ENCODE results near the gene TXNRD3.
A peak's percentile ranks its signal among the peaks of the same experiment; 100 is the strongest.

Gene TXNRD3

GRCh38 chr3:126654571-126655383 lies at the start of gene TXNRD3:
TXNRD3 (minus strand) TSS chr3:126655124.
- DNase-seq = peak; percentile 29

- DNase-seq = peak; percentile 89
Measured at GRCh38 chr3:126703512-126704493, 48.9 kb upstream of the TXNRD3 start, which contains the start of gene CHCHD6. CHCHD6 (plus strand) TSS chr3:126704240; CDS start chr3:126704313, 73 bp downstream.

GRCh38 chr3:126699011-126699410 lies 44.1 kb upstream of the TXNRD3 start:
- DNase-seq = no peak

DNA sequence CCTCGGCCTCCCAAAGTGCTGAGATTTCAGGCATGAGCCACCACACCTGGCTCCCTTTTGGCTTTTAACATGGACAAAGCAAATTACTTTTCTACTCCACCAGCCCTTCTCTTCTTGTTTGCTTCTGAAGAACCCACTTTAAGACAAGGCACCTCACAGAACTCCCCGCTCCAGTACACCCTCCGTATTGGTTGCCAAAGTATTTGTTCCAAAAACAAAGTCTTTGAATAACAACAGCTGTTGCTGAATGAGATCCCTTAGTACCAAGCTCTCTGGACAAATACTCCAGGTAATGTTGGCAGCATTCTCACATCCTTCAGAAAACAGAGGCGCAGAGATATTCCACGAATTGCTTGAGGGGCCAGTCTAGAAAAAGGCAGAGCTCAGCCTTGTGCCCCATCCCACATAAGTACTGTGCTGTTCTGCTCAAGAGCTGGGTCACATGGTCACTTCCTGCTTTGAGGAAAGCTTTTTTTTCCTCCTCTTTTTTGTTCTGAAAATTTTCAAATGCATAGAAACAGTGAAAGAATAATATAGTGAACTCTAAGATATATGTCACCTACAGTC lies 41.9 kb upstream of the TXNRD3 start:
- DNase-seq = no peak

- no peak for DNase-seq
Measured at GRCh38 chr3:126693921-126694320, 39.0 kb upstream of the TXNRD3 start.

- no peak for DNase-seq
Measured at GRCh38 chr3:126692858-126693257, 37.9 kb upstream of the TXNRD3 start.

- DNase-seq = no peak
Measured at GRCh38 chr3:126691765-126692164, 36.8 kb upstream of the TXNRD3 start.

- no peak for DNase-seq
Measured at GRCh38 chr3:126685493-126685892, 30.6 kb upstream of the TXNRD3 start.

DNA sequence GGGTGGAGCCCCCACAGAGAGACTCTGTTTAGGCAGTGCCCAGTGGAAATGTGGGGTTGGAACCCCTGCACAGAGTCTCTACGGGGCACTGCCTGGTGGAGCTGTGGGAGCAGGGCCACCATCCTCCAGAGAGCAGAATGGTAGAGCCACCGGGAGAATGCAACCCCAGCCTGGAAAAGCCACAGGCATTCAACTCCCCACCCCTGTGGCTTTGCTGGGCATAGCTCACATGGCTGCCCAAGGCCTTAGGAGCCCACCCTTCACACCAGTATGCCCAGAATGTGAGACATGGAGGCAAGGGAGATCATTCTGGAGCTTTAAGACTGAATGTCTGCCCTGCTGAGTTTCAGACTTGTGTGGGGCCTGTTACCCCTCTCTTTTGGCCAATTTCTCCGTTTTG lies 30.1 kb upstream of the TXNRD3 start:
- no peak for DNase-seq

- no peak for DNase-seq
Measured at GRCh38 chr3:126684218-126684751, 29.4 kb upstream of the TXNRD3 start.

DNA sequence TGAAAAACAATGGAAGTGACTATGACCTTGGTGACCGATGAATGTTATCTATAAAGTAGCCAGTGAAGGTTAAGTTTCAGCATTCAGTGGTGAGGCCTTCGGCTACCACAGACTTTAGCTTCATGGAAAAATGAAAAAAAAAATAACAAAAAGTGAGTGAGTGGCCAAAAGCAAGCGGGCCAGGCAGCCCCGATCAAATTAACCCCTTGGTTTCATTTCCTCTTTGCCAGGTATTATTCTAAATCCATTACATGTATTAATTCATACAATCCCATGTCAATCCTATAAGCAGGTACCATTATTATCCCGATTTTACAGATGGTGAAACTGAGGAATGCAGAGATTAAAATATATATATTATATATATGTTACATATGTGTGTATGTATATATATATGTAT lies 28.1 kb upstream of the TXNRD3 start:
- DNase-seq = no peak

DNA sequence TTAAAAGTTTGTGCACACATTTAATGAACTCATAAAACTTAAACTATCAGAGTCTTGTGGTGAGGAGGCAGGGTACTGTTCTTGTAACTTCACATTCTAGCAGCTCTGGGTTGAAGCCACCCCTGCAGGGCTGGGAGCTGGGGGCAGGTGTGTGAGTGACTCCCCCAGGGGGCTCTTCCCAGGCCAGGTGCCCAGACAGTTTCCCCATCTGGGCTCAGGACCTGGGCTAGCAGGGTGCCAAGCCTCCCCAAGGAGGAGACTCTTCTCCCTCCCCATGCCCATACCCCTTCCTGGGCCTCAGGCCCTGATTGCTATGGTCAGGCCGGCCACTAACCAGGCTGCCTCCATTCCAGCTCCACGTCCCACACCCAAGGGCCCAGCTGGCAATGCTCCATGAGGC lies 27.1 kb upstream of the TXNRD3 start:
- no peak for DNase-seq

DNA sequence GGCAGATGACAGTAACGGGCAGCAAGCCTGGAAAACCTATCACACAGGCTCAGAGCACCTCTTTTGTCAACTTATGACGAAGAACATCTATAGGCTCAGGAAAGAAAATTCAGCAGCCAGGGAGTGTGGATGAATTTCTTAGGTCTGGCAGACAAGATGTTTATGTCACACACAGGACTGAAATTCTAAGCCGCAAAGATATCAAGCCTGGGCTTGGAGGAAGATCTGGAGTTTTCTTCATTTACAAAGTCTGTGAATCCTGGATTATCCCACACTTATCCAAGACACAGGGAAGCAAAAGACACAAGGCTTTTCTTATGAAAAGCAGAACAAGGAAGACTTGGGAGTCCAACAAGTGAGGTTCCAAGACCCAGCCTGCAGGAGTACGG lies 25.7 kb upstream of the TXNRD3 start:
- DNase-seq = no peak

DNA sequence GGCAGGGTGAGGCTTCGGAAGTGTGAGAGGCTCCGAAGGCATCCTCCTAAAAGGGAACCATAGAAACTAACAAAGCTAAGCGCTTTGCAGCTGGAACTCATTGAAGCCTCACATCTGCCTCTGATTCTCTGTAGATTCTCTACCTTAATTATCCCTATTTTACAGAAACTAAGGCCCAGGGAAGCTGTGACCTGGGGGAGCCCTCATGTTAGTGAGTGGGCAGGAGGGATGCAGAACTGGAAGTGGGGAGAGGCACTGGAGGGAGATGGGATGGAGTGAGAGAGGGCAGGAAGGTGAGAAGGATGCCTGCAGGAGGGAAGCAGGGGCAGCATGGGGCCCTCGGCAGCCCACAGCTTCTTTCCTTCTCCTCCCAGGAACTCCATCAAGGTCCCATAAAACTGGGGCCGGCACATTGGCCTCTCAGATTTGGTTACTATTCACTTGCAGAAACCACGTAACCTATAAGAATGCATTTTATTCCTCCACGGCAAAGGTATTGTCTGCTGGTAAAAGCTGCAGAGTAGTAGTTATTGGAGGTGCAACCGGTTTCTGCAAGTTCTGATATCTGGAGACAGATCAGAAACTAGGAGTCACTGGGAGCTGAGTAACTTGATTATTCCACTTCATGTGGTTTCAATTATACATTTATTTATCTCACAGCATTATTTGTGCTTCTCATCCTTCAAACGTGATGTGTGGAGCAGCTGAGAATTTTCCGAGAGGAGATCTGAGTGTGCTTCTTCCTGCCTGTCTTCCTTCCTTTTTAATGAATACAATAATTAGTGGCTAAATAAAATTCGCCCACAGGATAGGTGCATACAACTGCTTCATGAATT lies 25.1 kb upstream of the TXNRD3 start:
- DNase-seq = no peak

DNA sequence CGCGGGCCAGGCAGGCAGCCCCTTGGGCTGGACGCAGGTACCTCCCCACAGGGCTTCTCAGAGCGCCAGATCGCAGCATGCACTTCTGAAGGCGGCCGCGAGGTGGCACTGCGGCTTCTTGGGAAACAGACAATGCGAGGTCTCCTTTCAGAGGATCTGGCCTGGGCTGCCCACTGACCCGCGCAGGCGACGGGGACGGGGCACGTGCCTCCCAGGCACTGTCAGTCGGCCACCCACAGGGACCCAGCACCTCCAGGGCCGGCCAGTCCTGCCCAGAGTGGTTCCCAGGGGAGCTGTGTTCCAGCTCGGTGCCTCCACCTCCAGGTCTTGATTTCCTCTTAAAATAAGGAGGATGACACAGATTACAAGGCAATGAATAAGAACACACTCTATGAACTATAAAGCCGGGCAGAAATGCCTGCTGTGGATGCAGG lies 24.4 kb upstream of the TXNRD3 start:
- DNase-seq = peak; percentile 35

DNA sequence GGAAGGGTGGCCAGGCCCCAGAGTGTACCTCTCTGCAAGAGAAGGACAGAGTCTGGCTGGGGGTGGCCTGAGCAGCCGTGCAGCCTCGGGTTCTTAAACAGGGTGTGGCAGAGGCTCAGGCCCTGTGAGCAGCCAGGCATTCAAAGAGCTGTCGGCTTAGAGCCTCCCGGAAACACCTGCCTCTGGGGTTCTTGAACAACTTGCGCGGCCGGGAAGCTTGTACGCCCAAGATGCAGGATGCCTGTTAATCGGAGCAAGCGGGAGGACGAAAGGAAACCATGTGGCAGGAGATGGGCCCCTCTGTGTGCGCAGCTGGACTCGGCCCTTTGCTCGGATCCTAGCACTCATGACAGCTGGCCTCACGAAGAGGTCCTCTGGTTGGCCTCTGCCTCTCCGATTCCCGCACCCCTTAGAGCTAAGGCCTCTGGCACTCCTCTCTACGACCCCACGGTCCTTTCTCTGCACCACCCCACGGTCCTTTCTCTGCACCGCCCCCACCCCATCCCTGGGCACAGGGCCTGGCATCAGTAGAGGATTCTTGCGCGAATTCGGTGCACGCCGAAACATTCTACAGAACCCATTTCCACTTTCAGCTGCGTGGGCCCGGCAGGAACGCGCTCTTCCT lies 23.9 kb upstream of the TXNRD3 start:
- DNase-seq = no peak

DNA sequence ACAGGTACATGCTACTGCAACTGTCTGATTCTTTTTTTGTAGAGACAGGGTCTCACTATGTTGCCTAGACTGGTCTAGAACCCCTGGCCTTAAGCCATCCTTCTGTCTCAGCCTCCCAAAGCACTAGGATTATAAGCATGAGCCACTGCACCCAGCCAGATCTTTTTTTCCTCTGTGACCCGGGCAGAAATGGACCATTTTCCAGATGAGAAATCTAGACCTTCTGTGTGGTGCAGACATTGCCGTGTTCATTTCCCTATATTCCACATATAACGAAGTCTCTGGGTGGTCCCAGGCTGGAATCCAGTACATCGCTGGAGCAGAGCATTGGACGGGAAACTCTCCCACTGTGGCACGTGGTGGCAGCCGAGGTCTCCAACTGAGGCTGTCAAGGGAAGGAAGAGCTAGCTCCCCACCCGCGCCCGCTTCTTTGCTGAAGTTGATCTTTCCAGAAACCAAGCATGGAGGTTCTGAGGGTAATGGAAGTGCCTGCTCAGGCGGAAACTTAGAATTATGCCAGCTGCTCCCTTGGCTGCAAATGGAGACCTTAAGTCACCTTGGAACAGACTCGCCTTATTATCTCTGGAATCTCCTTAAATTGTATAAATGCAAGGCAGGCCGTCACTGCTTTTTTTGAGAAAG lies 23.1 kb upstream of the TXNRD3 start:
- DNase-seq = no peak

DNA sequence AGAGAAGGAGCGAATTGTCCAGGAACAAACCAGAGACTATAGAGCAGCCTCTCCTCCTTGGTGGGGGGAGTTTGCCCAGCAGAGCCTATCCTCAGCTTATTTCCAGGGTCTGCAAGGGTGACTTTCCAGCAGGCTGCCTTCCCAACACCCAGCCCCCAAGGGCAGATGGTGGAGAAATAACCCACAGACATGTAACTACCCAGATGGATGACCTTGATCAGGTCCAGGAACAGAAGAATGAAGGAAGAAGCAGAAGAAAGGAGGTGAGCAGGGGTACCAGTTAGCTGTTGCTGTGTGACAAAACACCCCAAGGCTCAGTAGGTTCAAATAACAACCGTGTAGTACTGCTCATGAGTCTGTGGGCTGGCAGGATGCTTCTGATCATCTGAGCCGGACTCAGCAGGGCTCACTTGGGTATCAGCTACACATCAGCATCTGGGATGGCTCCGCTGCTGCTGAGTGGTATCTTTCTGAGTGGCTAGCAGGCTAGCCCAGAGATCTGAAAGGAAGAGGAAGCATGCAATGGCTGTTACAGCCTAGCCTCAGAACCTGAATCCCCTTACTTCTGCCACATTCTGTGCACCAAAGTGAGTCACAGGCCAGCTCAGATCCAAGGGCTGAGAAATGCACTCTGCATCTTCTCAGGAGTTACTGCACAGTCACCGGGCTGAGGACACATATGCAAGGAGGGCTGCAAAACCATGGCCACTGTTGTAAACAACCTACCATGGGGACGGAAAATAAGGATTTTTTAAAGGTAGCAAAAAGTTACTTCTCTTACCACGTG lies 22.2 kb upstream of the TXNRD3 start:
- DNase-seq = no peak

- DNase-seq = no peak
Measured at GRCh38 chr3:126672741-126673140, 17.8 kb upstream of the TXNRD3 start.

- no peak for DNase-seq
Measured at GRCh38 chr3:126672340-126672739, 17.4 kb upstream of the TXNRD3 start.

All from amniotic stem cell (primary cell).